Ovary (tissue), 9 donors: ENCODE results near the gene GP5. TPM values are rescaled to one million over a fixed set of nuclear protein-coding genes. Genes with fewer than 3 reads are reported as not detected.

ENCODE experiments used
- DNase-seq, 5 donors: peaks; one replicate each; pipeline ENCODE4 v3.0.0-alpha.2; 2019 to 2020
- H3K27ac ChIP-seq, 2 donors: fragments of 200-600 bp; one replicate each; pipeline versions ENCODE4 v1.5.1 to v1.8.0; 2019 to 2022
- H3K27me3 ChIP-seq: fragments of 200-600 bp; one replicate; pipeline ENCODE4 v1.8.0; 2022
- H3K36me3 ChIP-seq: fragments of 200-600 bp; sonication (generic); one replicate; pipeline ENCODE4 v1.5.1; 2019
- H3K4me1 ChIP-seq: one replicate; pipeline ENCODE4 v1.8.1; 2013; ENCODE audit warnings: mild to moderate bottlenecking, moderate library complexity; ENCODE audit not compliant: insufficient read depth
- H3K4me3 ChIP-seq: fragments of 200-600 bp; sonication (generic); one replicate; pipeline ENCODE4 v1.5.1; 2017
- H3K9me3 ChIP-seq, 2 donors: fragments of 200-600 bp in 1 of 2; sonication (generic) in 1 of 2; one replicate each; pipeline versions ENCODE4 v1.5.1 to v1.8.1; 2013 to 2019; ENCODE audit warnings: mild to moderate bottlenecking in 1 of 2, moderate library complexity in 1 of 2
- CTCF ChIP-seq, 3 donors: fragments of 450-650 bp in 2 of 3; fragments of 200-600 bp in 1 of 3; IDR thresholded peaks; one replicate each; pipeline versions ENCODE4 v1.5.1 to v1.8.0; 2016 to 2022; ENCODE audit warnings: antibody characterized with exemption in 3 of 3, mild to moderate bottlenecking in 1 of 3
- EP300 ChIP-seq: sonication (generic); formaldehyde crosslinking; IDR thresholded peaks from one replicate; pipeline ENCODE4 v1.6.1; 2017; ENCODE audit warnings: antibody characterized with exemption
- POLR2A ChIP-seq: fragments of 450-650 bp; IDR thresholded peaks from one replicate; pipeline ENCODE4 v1.6.1; 2017; ENCODE audit warnings: antibody characterized with exemption, mild to moderate bottlenecking, moderate library complexity
- WGBS, 3 donors: extraction: QIAGEN DNeasy Blood & Tissue Kit in 1 of 3; methylation state at CpG; one replicate each; pipeline versions ENCODE4 v1.1.5 to v1.1.7; 2013 to 2017; 5-methylcytosine and 5-hydroxymethylcytosine counted together
- intact Hi-C, 4 donors: fragments of 100-400 bp; cut with DNase I; formaldehyde crosslinking; loops; one replicate each; pipeline versions ENCODE4 v1.11.0 to v1.15.1; 2022 to 2023
- polyA plus RNA-seq, 2 donors: library from polyadenylated mRNA; stranded (reverse); fragments of 200-250 nt in 1 of 2; fragments of 350-450 nt in 1 of 2; fragmentation: Illumina TruSeq in 1 of 2; extraction: RNeasy Lipid Tissue Mini Kit (QIAGEN cat#74804) in 1 of 2; gene quantifications; one replicate each; pipeline ENCODE4 v1.2.3, GENCODE V29; 2013 to 2014
- total RNA-seq, 7 donors: library from RNA; depleted of rRNA in 2 of 7; stranded (reverse); fragments of >200 nt in 2 of 7; fragmentation: NEBNext Ultra II Directional in 3 of 7; extraction: Animal tissue kit (Norgen Biotek cat#: 25700) in 3 of 7; gene quantifications; one replicate each; pipeline versions ENCODE4 v1.1.0 to v1.2.4, GENCODE V29; 2016 to 2023
- donor health status: DM: no; HTN: no; CAD: no; lungs with moderate emphysema.
- donor health status: DM: no; HTN: no; CAD: no.
- donor health status: Bipolar disorder and iron deficiency.
- donor health status: DM: yes; HTN: yes; CAD: no.
- donor health status: DM: no; HTN: no; CAD: no.
- donor health status: DM: yes; HTN: yes; CAD: no.

Gene GP5
- total and polyA plus RNA-seq, 9 donors = 0.13 to 1.1 (median 0.38) TPM; not detected in 1

GRCh38 chr3:194434503-194434902 is 35.4 kb upstream of the GP5 start:
- 63 to 92% (median 83%) methylated on average over 3 of the region's 3 CpGs for WGBS, 3 donors
- no peaks in the 10 kb centered on the region for H3K4me1 ChIP-seq
- no peaks in the 10 kb centered on the region for H3K27me3 ChIP-seq
- no peaks in the 10 kb centered on the region for H3K9me3 ChIP-seq
- TF ChIP-seq CTCF (IDR thresholded peaks at IDR 0.05) (no peak), EP300 (no peak), POLR2A (no peak)
- no peaks in the 10 kb centered on the region for H3K36me3 ChIP-seq
- DNase-seq = no peak
- intact Hi-C loops = no loop called here
- no peak overlapping the region for H3K27ac ChIP-seq
- H3K4me3 ChIP-seq = no peak overlapping the region

- H3K4me1 ChIP-seq = no peaks in the 10 kb centered on the region
- no peaks in the 10 kb centered on the region for H3K36me3 ChIP-seq
- H3K4me3 ChIP-seq = no peak overlapping the region
- no peaks in the 10 kb centered on the region for H3K9me3 ChIP-seq
- DNase-seq = no peak
- TF ChIP-seq EP300 (no peak), CTCF (IDR thresholded peaks at IDR 0.05) (no peak), POLR2A (no peak)
- 69 to 77% (median 72%) methylated on average over 5 of the region's 5 CpGs for WGBS, 3 donors
- intact Hi-C loops = no loop called here
- no peaks in the 10 kb centered on the region for H3K27me3 ChIP-seq
- no peak overlapping the region for H3K27ac ChIP-seq
Observed at GRCh38 chr3:194431554-194431953, 32.5 kb upstream of the GP5 start.

- TF ChIP-seq POLR2A (no peak), CTCF (IDR thresholded peaks at IDR 0.05) (no peak), EP300 (no peak)
- no peak overlapping the region for H3K27ac ChIP-seq
- intact Hi-C loops = no loop called here
- no peaks in the 10 kb centered on the region for H3K27me3 ChIP-seq
- no peak for DNase-seq
- H3K4me1 ChIP-seq = no peaks in the 10 kb centered on the region
- no peak overlapping the region for H3K4me3 ChIP-seq
- no peaks in the 10 kb centered on the region for H3K36me3 ChIP-seq
- no peaks in the 10 kb centered on the region for H3K9me3 ChIP-seq
- 87 to 94% (median 89%) methylated on average over 4 of the region's 4 CpGs for WGBS, 3 donors
Observed at GRCh38 chr3:194425399-194425798, 26.3 kb upstream of the GP5 start.

- no peaks in the 10 kb centered on the region for H3K27me3 ChIP-seq
- no peaks in the 10 kb centered on the region for H3K36me3 ChIP-seq
- H3K4me1 ChIP-seq = no peaks in the 10 kb centered on the region
- H3K27ac ChIP-seq = no peak overlapping the region
- intact Hi-C loops = no loop called here
- no peaks in the 10 kb centered on the region for H3K9me3 ChIP-seq
- no peak overlapping the region for H3K4me3 ChIP-seq
- DNase-seq = no peak
- WGBS, 3 donors = 90 to 95% (median 93%) methylated on average over 7 of the region's 7 CpGs
- TF ChIP-seq CTCF (IDR thresholded peaks at IDR 0.05) = no peak
- no peak for TF ChIP-seq EP300
- TF ChIP-seq POLR2A = no peak
Observed at GRCh38 chr3:194424953-194425352, 25.9 kb upstream of the GP5 start.

GRCh38 chr3:194424373-194424772 is 25.3 kb upstream of the GP5 start:
- H3K4me3 ChIP-seq = no peak overlapping the region
- DNase-seq = no peak
- no peak for TF ChIP-seq POLR2A
- TF ChIP-seq EP300 = no peak
- no peak for TF ChIP-seq CTCF (IDR thresholded peaks at IDR 0.05)
- H3K9me3 ChIP-seq = no peaks in the 10 kb centered on the region
- no peak overlapping the region for H3K27ac ChIP-seq
- H3K36me3 ChIP-seq = no peaks in the 10 kb centered on the region
- no peaks in the 10 kb centered on the region for H3K4me1 ChIP-seq
- intact Hi-C loops = no loop called here
- 94 to 97% (median 96%) methylated on average over 1 of the region's 1 CpG for WGBS, 3 donors
- no peaks in the 10 kb centered on the region for H3K27me3 ChIP-seq
